ENCODE data around the gene CLDN9. TPM values are rescaled to one million over a fixed set of nuclear protein-coding genes. Genes with fewer than 3 reads are reported as not detected.

CLDN9 gene
- total and polyA plus RNA-seq, 9 of the 15 experiments (the other 6 are each of a cell fraction or from before 2014, with no cell fraction given), result 0.12 to 0.44 (median 0.22) TPM; not detected in 4

DNA sequence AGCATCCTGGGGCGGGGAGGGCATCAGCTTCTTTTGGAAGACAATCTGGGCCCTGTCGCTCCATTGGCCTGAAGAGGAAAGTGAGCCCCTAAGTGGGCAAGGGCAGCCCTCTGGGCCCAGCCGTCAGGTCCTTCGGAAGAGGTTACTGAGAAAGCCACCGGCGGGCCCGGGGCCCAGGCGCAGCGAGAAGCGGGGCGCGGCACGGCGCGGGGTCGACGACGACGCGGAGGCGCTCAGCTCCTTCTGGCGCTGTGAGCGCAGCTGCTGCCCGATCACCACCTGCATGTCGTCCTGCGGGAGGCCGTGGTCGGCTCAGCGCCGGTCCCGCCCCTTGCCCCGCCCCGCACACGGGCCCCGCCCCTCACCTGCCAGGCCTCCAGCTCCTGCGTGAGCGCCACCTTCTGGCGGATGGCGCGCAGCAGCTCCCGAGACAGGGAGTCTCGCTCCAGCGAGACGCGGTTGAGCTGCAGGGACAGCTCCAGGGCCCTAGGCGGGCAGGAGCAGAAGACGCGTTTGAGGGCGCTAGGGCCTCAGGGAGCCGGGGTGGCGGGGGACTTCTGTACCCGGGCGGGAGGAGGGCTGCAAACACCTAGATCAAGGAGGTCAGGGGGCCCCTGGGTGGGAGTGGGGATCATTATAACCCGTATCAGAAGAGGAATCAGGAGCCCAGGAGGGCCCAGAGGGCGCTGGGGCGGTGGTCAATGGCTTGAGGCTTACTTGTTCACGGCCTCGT, 15.4 kb downstream of the CLDN9 start (continued):
- TF ChIP-seq FOXJ3 (CRISPR knock-in tag; IDR thresholded peaks at IDR 0.05) (no peak), ZNF431 (CRISPR knock-in tag; IDR thresholded peaks at IDR 0.05) (no peak), CBFB (CRISPR knock-in tag; IDR thresholded peaks at IDR 0.05) (no peak), IRF1 (CRISPR knock-in tag; IDR thresholded peaks at IDR 0.05; ENCODE audit: borderline replicate concordance) (no peak), XRCC3 (IDR thresholded peaks at IDR 0.05) (no peak), TCF3 (CRISPR knock-in tag; IDR thresholded peaks at IDR 0.05) (0 out of 2 replicates have a peak, but pooled peaks have one; percentile 24), CXXC5 (CRISPR knock-in tag; IDR thresholded peaks at IDR 0.05) (peak; percentile 51), U2AF2 (optimal IDR thresholded peaks at IDR 0.05; ENCODE audit: low read depth, low read length) (no peak), SMAD1 (IDR thresholded peaks at IDR 0.05; ENCODE audit: low read depth, low read length, partially characterized antibody) (no peak), DEAF1 (CRISPR knock-in tag; IDR thresholded peaks at IDR 0.05) (0 out of 2 replicates have a peak, but pooled peaks have one; percentile 22), WHSC1 (IDR thresholded peaks at IDR 0.05; ENCODE audit: low read length) (no peak), HMG20B (CRISPR knock-in tag; IDR thresholded peaks at IDR 0.05) (no peak), ZNF3 (CRISPR knock-in tag; IDR thresholded peaks at IDR 0.05) (no peak), CTBP1 (IDR thresholded peaks at IDR 0.05; ENCODE audit: borderline replicate concordance) (peak; percentile 81)
- TF ChIP-seq, protein P1, sequence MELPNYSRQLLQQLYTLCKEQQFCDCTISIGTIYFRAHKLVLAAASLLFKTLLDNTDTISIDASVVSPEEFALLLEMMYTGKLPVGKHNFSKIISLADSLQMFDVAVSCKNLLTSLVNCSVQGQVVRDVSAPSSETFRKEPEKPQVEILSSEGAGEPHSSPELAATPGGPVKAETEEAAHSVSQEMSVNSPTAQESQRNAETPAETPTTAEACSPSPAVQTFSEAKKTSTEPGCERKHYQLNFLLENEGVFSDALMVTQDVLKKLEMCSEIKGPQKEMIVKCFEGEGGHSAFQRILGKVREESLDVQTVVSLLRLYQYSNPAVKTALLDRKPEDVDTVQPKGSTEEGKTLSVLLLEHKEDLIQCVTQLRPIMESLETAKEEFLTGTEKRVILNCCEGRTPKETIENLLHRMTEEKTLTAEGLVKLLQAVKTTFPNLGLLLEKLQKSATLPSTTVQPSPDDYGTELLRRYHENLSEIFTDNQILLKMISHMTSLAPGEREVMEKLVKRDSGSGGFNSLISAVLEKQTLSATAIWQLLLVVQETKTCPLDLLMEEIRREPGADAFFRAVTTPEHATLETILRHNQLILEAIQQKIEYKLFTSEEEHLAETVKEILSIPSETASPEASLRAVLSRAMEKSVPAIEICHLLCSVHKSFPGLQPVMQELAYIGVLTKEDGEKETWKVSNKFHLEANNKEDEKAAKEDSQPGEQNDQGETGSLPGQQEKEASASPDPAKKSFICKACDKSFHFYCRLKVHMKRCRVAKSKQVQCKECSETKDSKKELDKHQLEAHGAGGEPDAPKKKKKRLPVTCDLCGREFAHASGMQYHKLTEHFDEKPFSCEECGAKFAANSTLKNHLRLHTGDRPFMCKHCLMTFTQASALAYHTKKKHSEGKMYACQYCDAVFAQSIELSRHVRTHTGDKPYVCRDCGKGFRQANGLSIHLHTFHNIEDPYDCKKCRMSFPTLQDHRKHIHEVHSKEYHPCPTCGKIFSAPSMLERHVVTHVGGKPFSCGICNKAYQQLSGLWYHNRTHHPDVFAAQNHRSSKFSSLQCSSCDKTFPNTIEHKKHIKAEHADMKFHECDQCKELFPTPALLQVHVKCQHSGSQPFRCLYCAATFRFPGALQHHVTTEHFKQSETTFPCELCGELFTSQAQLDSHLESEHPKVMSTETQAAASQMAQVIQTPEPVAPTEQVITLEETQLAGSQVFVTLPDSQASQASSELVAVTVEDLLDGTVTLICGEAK (IDR thresholded peaks at IDR 0.05), result no peak
- TF ChIP-seq, protein P1 (CRISPR knock-in tag; IDR thresholded peaks at IDR 0.05), result no peak
